IMR-90 (cell line): ENCODE results near the gene PINK1. TPM values are rescaled to one million over a fixed set of nuclear protein-coding genes. Genes with fewer than 3 reads are reported as not detected.

Source experiments
- ATAC-seq: fragments of 200-7000 bp; cut with Tn5 transposase; 2 replicates; pipeline ENCODE4 v1.9.1; 2020; ENCODE audit warnings: low read depth, mild to moderate bottlenecking, moderate library complexity
- BruUV-seq: library from RNA; stranded (reverse); fragments of 400-500 nt; replicated peaks from 2 replicates; lab custom pipeline; 2021; lab: Mats Ljungman, UMichigan
- CTCF ChIA-PET: fragments of 300-600 bp; formaldehyde crosslinking; extraction: SDS; loops from one replicate; lab custom pipeline; 2021; ENCODE audit warnings: antibody characterized with exemption; lab: Yijun Ruan, JAX
- POLR2A ChIA-PET: fragments of 300-600 bp; sonication (Branson Sonifier 250); formaldehyde crosslinking; loops from one replicate; lab custom pipeline; 2022; ENCODE audit warnings: antibody characterized with exemption; ENCODE audit not compliant: unreplicated experiment; lab: Charles Lee
- DNase-seq: peaks from one replicate; pipeline ENCODE4 v3.0.0; 2013
- H2AFZ ChIP-seq: replicated peaks from 2 replicates; pipeline ENCODE3; 2013; ENCODE audit warnings: low read length, mild to moderate bottlenecking; ENCODE audit not compliant: poor library complexity
- H2AK5ac ChIP-seq: 2 replicates; pipeline ENCODE4 v1.6.1; 2013; ENCODE audit warnings: low read depth, low read length, inconsistent platforms
- H2AK9ac ChIP-seq: replicated peaks from 2 replicates; pipeline ENCODE3; 2013; ENCODE audit warnings: mild to moderate bottlenecking, low read depth, low read length, moderate library complexity; ENCODE audit not compliant: poor library complexity
- H2BK120ac ChIP-seq: 2 replicates; pipeline ENCODE4 v1.6.1; 2013; ENCODE audit warnings: low read depth, low read length, inconsistent platforms
- H2BK15ac ChIP-seq: 3 replicates; pipeline ENCODE4 v1.6.1; 2013; ENCODE audit warnings: low read depth, low read length, inconsistent platforms
- H2BK20ac ChIP-seq: 2 replicates; pipeline ENCODE4 v1.6.1; 2013; ENCODE audit warnings: low read depth, mild to moderate bottlenecking, inconsistent platforms, low read length, moderate library complexity
- H2BK5ac ChIP-seq: 2 replicates; pipeline ENCODE4 v1.6.1; 2013; ENCODE audit warnings: mild to moderate bottlenecking, low read depth, low read length, inconsistent platforms; ENCODE audit not compliant: poor library complexity, severe bottlenecking
- H3K14ac ChIP-seq: replicated peaks from 2 replicates; pipeline ENCODE4 v1.6.1; 2013; ENCODE audit warnings: low read depth, low read length, inconsistent platforms
- H3K18ac ChIP-seq: 2 replicates; pipeline ENCODE4 v1.6.1; 2013; ENCODE audit warnings: low read depth, low read length, control low read depth
- H3K23ac ChIP-seq: 2 replicates; pipeline ENCODE4 v1.6.1; 2013; ENCODE audit warnings: low read depth, low read length, inconsistent platforms
- H3K27ac ChIP-seq: 2 replicates; pipeline ENCODE4 v1.5.1; 2013; ENCODE audit warnings: mild to moderate bottlenecking, control low read depth, low read length; ENCODE audit not compliant: insufficient read depth
- H3K27me3 ChIP-seq: 2 replicates; pipeline ENCODE4 v1.6.1; 2013; ENCODE audit warnings: low read length; ENCODE audit not compliant: control insufficient read depth, insufficient read depth
- H3K36me3 ChIP-seq: 2 replicates; pipeline ENCODE4 v1.6.1; 2013; ENCODE audit warnings: low read length, mixed read lengths; ENCODE audit not compliant: control insufficient read depth, insufficient read depth
- H3K4ac ChIP-seq: 2 replicates; pipeline ENCODE4 v1.6.1; 2013; ENCODE audit warnings: low read depth, low read length, inconsistent platforms
- H3K4me1 ChIP-seq: 2 replicates; pipeline ENCODE4 v1.6.1; 2013; ENCODE audit warnings: low read length, mixed read lengths; ENCODE audit not compliant: control insufficient read depth, insufficient read depth
- H3K4me2 ChIP-seq: 2 replicates; pipeline ENCODE4 v1.6.1; 2013; ENCODE audit warnings: low read depth, mild to moderate bottlenecking, control low read depth, low read length, moderate library complexity
- H3K4me3 ChIP-seq: 2 replicates; pipeline ENCODE4 v1.5.1; 2013; ENCODE audit warnings: low read depth, mild to moderate bottlenecking, control low read depth, low read length, moderate library complexity; ENCODE audit not compliant: insufficient read depth
- H3K56ac ChIP-seq: 2 replicates; pipeline ENCODE4 v1.6.1; 2013; ENCODE audit warnings: low read length, inconsistent platforms; ENCODE audit not compliant: insufficient read depth; ENCODE audit errors: extremely low read depth
- H3K79me1 ChIP-seq, 2 experiments: 2 replicates each; pipeline ENCODE4 v1.6.1; 2013; ENCODE audit warnings: low read length in 2 of 2, inconsistent platforms in 1 of 2, low read depth in 1 of 2
- H3K9ac ChIP-seq: 2 replicates; pipeline ENCODE4 v1.6.1; 2013; ENCODE audit warnings: low read depth, low read length, control low read depth
- H3K9me1 ChIP-seq: 2 replicates; pipeline ENCODE4 v1.6.1; 2013; ENCODE audit warnings: low read length, inconsistent platforms; ENCODE audit not compliant: insufficient read depth
- H3K9me3 ChIP-seq: 2 replicates; pipeline ENCODE4 v1.6.1; 2013; ENCODE audit warnings: low read length; ENCODE audit not compliant: control insufficient read depth, insufficient read depth
- H4K20me1 ChIP-seq: 2 replicates; pipeline ENCODE4 v1.6.1; 2013; ENCODE audit warnings: low read length, inconsistent platforms; ENCODE audit not compliant: insufficient read depth
- H4K5ac ChIP-seq: 2 replicates; pipeline ENCODE4 v1.6.1; 2013; ENCODE audit warnings: mild to moderate bottlenecking, low read depth, low read length, control low read depth
- H4K8ac ChIP-seq, 2 experiments: 2 replicates each; pipeline ENCODE4 v1.6.1; 2013; ENCODE audit warnings: low read depth in 2 of 2, low read length in 2 of 2, control low read depth in 1 of 2, inconsistent platforms in 1 of 2
- H4K91ac ChIP-seq: 2 replicates; pipeline ENCODE4 v1.6.1; 2013; ENCODE audit warnings: low read depth, low read length, inconsistent platforms; ENCODE audit not compliant: insufficient read depth
- BHLHE40 ChIP-seq: fragments of 150-350 bp; IDR thresholded peaks from 2 replicates; pipeline ENCODE4 v1.6.1; 2016; ENCODE audit warnings: mild to moderate bottlenecking, low read depth, low read length
- CHD1 ChIP-seq: IDR thresholded peaks from 2 replicates; pipeline ENCODE4 v1.6.1; 2012; ENCODE audit warnings: low read depth, low read length, improper control_type of control experiment
- NFE2L2 ChIP-seq: fragments of 150-350 bp; IDR thresholded peaks from 2 replicates; pipeline ENCODE4 v1.6.1; 2016; ENCODE audit warnings: low read depth, mild to moderate bottlenecking, low read length
- POLR2A ChIP-seq: IDR thresholded peaks from 2 replicates; pipeline ENCODE4 v1.6.1; 2012; ENCODE audit warnings: mild to moderate bottlenecking, low read depth, low read length
- RAD21 ChIP-seq: IDR thresholded peaks from 2 replicates; pipeline ENCODE4 v1.6.1; 2012; ENCODE audit warnings: low read length, improper control_type of control experiment
- RCOR1 ChIP-seq: IDR thresholded peaks from 2 replicates; pipeline ENCODE4 v1.6.1; 2012; ENCODE audit warnings: mild to moderate bottlenecking, low read length, improper control_type of control experiment; ENCODE audit not compliant: insufficient replicate concordance
- WGBS, 2 experiments: methylation state at CpG; one replicate each; pipeline versions ENCODE4 v1.1.5 to v1.1.7; 2013; ENCODE audit warnings: missing lambda C conversion rate in 2 of 2; ENCODE audit not compliant: insufficient read length in 1 of 2; ENCODE audit errors: extremely low coverage in 2 of 2; 5-methylcytosine and 5-hydroxymethylcytosine counted together
- dilution Hi-C: fragments of 300-500 bp; cut with HindIII; formaldehyde crosslinking; loops from one replicate; pipeline ENCODE4 v1.14.3; 2018; ENCODE audit warnings: low sequenced_read_pairs; ENCODE audit not compliant: unreplicated experiment
- in situ Hi-C: fragments of 300-500 bp; cut with MboI; formaldehyde crosslinking; loops from 3 replicates; pipeline ENCODE4 v1.14.3; 2019; ENCODE audit warnings: low sequenced_read_pairs, inconsistent platforms, mixed read lengths
- intact Hi-C: fragments of 100-400 bp; cut with micrococcal nuclease; formaldehyde crosslinking; loops from 2 replicates; pipeline ENCODE4 v1.10.0; 2022
- polyA plus RNA-seq, 3 experiments: library from polyadenylated mRNA; depleted of rRNA; stranded (reverse); fragments of >200 nt; gene quantifications; 2 replicates each; pipeline ENCODE4 v1.2.3, GENCODE V29; 2012; ENCODE audit warnings: low replicate concordance in 1 of 3
- total RNA-seq: library from RNA; depleted of rRNA; stranded (reverse); fragments of >200 nt; gene quantifications from 2 replicates; pipeline ENCODE4 v1.2.3, GENCODE V29; 2012
- TF ChIP-seq, protein P1 (sequence below): fragments of 150-350 bp; IDR thresholded peaks from 2 replicates; pipeline ENCODE4 v1.6.1; 2016; ENCODE audit warnings: low read depth, mild to moderate bottlenecking, low read length, moderate library complexity, borderline replicate concordance
- TF ChIP-seq, protein P2 (sequence below): conservative IDR thresholded peaks from 2 replicates; pipeline ENCODE4 v1.5.1; 2012; ENCODE audit warnings: mild to moderate bottlenecking, low read depth, low read length, improper control_type of control experiment
- TF ChIP-seq, protein P3 (sequence below): fragments of 150-350 bp; IDR thresholded peaks from 2 replicates; pipeline ENCODE4 v1.6.1; 2017; ENCODE audit warnings: mild to moderate bottlenecking, antibody characterized with exemption, low read length, low read depth

The PINK1 gene
- total and polyA plus RNA-seq, 2 of the 4 experiments (the other 2 are of a cell fraction): 52.9 to 55.2 TPM

DNA sequence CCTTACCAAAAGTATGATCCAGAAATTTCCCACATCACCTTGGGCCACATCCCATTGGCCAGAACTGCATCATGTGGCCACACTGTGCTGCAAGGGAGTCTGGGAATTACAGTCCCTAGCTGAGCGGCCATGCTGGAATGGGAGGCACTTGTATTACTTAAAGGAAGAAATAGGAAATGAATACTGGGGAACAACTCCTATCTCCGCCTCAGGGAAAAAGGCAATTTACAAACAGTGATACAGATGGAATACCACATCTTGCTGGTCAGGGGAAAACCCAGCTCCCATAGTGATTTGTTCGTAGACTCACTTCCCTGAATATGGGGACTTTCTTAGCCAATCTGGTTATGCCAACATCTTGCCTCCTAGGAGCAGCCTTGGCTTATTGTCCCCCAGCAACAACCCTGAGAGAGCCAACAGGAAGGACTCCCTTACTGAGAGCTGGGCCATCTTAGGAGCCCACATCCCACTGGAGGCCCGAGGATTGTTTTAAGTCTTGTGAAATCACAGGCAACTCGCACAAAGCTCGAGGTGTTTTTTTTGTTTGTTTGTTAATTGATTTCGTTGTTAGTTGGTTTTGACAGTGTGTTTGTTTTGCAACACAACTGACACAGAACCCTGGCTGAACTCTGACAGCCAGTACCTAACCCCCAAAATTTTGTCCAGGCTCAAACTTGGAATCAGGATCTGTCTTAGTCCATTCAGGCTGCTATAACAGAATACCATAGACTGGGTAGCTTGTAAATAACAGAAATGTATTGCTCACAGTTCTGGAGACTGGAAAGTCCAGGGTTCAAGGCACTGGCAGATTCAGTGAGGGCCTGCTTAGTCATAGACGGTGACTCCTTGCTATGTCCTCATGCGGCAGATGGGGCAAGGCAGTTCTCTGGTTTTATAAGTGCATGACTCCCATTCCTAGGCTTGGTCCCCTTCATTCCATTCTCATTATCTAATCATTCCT lies 29.5 kb upstream of the PINK1 start (continued):
- TF ChIP-seq, protein P1, sequence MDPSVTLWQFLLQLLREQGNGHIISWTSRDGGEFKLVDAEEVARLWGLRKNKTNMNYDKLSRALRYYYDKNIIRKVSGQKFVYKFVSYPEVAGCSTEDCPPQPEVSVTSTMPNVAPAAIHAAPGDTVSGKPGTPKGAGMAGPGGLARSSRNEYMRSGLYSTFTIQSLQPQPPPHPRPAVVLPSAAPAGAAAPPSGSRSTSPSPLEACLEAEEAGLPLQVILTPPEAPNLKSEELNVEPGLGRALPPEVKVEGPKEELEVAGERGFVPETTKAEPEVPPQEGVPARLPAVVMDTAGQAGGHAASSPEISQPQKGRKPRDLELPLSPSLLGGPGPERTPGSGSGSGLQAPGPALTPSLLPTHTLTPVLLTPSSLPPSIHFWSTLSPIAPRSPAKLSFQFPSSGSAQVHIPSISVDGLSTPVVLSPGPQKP: no peak

DNA sequence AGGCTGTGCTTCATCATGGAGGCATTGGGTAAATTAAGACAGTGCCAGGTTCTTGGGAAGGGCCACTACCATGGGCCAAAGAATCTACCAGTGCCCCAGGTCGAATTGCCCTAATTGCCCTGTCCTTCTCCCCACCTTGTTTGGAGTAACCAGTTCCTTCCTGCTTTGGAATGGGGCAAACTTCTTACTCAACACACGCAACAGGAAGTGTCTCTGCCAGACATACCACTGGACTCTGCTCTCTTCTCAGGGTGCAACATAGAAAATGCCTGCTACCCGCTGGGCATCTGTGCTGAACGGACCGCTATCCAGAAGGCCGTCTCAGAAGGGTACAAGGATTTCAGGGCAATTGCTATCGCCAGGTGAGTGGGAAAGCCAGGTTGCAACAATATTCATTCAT lies 28.6 kb upstream of the PINK1 start:
- H2BK20ac ChIP-seq: peak overlapping the region; percentile 96
- peak overlapping the region; percentile 5 for H2AFZ ChIP-seq
- H3K23ac ChIP-seq: peak overlapping the region; percentile 74; the same call in 1 of the 2 replicates
- H2BK120ac ChIP-seq: peak overlapping the region; percentile 98
- H2AK9ac ChIP-seq: peak overlapping the region; percentile 96
- POLR2A ChIA-PET: no interaction called here
- peak overlapping the region; percentile 75; the same call in 2 of the 3 replicates for H2BK15ac ChIP-seq
- peak overlapping the region; percentile 57; the same call in 1 of the 2 replicates for H3K56ac ChIP-seq
- peak overlapping the region; percentile 31; the same call in 1 of the 2 replicates for H3K27ac ChIP-seq
- peak overlapping the region; percentile 96 for H3K4ac ChIP-seq
- peak overlapping the region; percentile 98 for H2BK5ac ChIP-seq
- H3K4me3 ChIP-seq: no peak overlapping the region
- peak overlapping the region; percentile 65 for H3K18ac ChIP-seq
- intact Hi-C loops: no loop called here
- H2AK5ac ChIP-seq: peak overlapping the region; percentile 86
- no peak overlapping the region for H3K4me2 ChIP-seq
- H4K8ac ChIP-seq: peak overlapping the region; percentile 76 to 80
- no peaks in the 10 kb centered on the region for H3K79me1 ChIP-seq
- no peaks in the 10 kb centered on the region for H3K9me3 ChIP-seq
- ATAC-seq (no peak), DNase-seq (peak; percentile 10)
- no TSS peak for BruUV-seq
- peak overlapping the region; percentile 95 for H4K91ac ChIP-seq
- H4K20me1 ChIP-seq: no peaks in the 10 kb centered on the region
- H3K9me1 ChIP-seq: peaks cover 24% of the 10 kb centered on the region
- peaks cover 22% of the 10 kb centered on the region for H3K4me1 ChIP-seq
- 83% methylated on average over 1 of the region's 7 CpGs; no CpG with 5 or more reads in 1 of the 2 experiments for WGBS, 2 experiments
- in situ Hi-C loops: no loop called here
- no peaks in the 10 kb centered on the region for H3K36me3 ChIP-seq
- no peaks in the 10 kb centered on the region for H3K27me3 ChIP-seq
- peak overlapping the region; percentile 70; the same call in 1 of the 2 replicates for H4K5ac ChIP-seq
- CTCF ChIA-PET: no interaction called here
- TF ChIP-seq NFE2L2 (no peak), BHLHE40 (no peak), RCOR1 (no peak), RAD21 (no peak), CHD1 (no peak), POLR2A (no peak)
- TF ChIP-seq, protein P2, sequence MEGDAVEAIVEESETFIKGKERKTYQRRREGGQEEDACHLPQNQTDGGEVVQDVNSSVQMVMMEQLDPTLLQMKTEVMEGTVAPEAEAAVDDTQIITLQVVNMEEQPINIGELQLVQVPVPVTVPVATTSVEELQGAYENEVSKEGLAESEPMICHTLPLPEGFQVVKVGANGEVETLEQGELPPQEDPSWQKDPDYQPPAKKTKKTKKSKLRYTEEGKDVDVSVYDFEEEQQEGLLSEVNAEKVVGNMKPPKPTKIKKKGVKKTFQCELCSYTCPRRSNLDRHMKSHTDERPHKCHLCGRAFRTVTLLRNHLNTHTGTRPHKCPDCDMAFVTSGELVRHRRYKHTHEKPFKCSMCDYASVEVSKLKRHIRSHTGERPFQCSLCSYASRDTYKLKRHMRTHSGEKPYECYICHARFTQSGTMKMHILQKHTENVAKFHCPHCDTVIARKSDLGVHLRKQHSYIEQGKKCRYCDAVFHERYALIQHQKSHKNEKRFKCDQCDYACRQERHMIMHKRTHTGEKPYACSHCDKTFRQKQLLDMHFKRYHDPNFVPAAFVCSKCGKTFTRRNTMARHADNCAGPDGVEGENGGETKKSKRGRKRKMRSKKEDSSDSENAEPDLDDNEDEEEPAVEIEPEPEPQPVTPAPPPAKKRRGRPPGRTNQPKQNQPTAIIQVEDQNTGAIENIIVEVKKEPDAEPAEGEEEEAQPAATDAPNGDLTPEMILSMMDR: no peak
- TF ChIP-seq, protein P3, sequence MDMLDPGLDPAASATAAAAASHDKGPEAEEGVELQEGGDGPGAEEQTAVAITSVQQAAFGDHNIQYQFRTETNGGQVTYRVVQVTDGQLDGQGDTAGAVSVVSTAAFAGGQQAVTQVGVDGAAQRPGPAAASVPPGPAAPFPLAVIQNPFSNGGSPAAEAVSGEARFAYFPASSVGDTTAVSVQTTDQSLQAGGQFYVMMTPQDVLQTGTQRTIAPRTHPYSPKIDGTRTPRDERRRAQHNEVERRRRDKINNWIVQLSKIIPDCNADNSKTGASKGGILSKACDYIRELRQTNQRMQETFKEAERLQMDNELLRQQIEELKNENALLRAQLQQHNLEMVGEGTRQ: no peak
- dilution Hi-C loops: no loop called here
- H3K9ac ChIP-seq: no peak overlapping the region
- H3K14ac ChIP-seq: peak overlapping the region; percentile 82
